Astrocyte (in vitro differentiated cells and primary cell): ENCODE results near the gene SPRR1A. TPM values are rescaled to one million over a fixed set of nuclear protein-coding genes. Genes with fewer than 3 reads are reported as not detected.

Source experiments
- DNase-seq: peaks from one replicate; pipeline ENCODE4 v3.0.0-alpha.2; 2010; ENCODE audit warnings: low read depth
- FAIRE-seq: peaks from 2 replicates; lab custom pipeline; 2011; peaks lifted over from hg19 to GRCh38; lab: Jason Lieb, UNC
- H2AFZ ChIP-seq: 2 replicates; pipeline ENCODE4 v1.6.0; 2012; ENCODE audit warnings: low read depth, low read length, inconsistent platforms
- H3K27ac ChIP-seq: 2 replicates; pipeline ENCODE4 v1.5.1; 2011; ENCODE audit warnings: low read depth, low read length, inconsistent platforms
- H3K27me3 ChIP-seq: 2 replicates; pipeline ENCODE4 v1.6.0; 2011; ENCODE audit warnings: low read length, inconsistent platforms; ENCODE audit not compliant: insufficient read depth
- H3K36me3 ChIP-seq: 2 replicates; pipeline ENCODE4 v1.5.1; 2011; ENCODE audit warnings: low read length, inconsistent platforms; ENCODE audit not compliant: insufficient read depth
- H3K4me1 ChIP-seq: 2 replicates; pipeline ENCODE4 v1.5.1; 2011; ENCODE audit warnings: low read length, inconsistent platforms; ENCODE audit not compliant: insufficient read depth
- H3K4me2 ChIP-seq: 2 replicates; pipeline ENCODE4 v1.6.0; 2012; ENCODE audit warnings: low read length, inconsistent platforms
- H3K4me3 ChIP-seq: 2 replicates; pipeline ENCODE4 v1.5.1; 2011; ENCODE audit warnings: low read depth, mild to moderate bottlenecking, low read length, inconsistent platforms; ENCODE audit not compliant: insufficient read depth
- H3K79me2 ChIP-seq: 2 replicates; pipeline ENCODE4 v1.6.0; 2012; ENCODE audit warnings: mild to moderate bottlenecking, low read length, inconsistent platforms; ENCODE audit not compliant: insufficient read depth
- H3K9ac ChIP-seq: 2 replicates; pipeline ENCODE4 v1.6.0; 2012; ENCODE audit warnings: mild to moderate bottlenecking, low read length, inconsistent platforms
- H3K9me3 ChIP-seq: 2 replicates; pipeline ENCODE4 v1.5.1; 2012; ENCODE audit warnings: low read depth, mild to moderate bottlenecking, low read length, inconsistent platforms; ENCODE audit not compliant: insufficient read depth
- H4K20me1 ChIP-seq: 2 replicates; pipeline ENCODE4 v1.6.0; 2012; ENCODE audit warnings: low read length, inconsistent platforms; ENCODE audit not compliant: insufficient read depth
- H3K27ac Mint-ChIP-seq: one replicate; pipeline ENCODE4 v1.8.0; 2021; ENCODE audit warnings: mild to moderate bottlenecking, mixed read lengths; ENCODE audit not compliant: unreplicated experiment
- H3K27me3 Mint-ChIP-seq: one replicate; pipeline ENCODE4 v1.8.0; 2021; ENCODE audit warnings: low read depth, mixed read lengths; ENCODE audit not compliant: unreplicated experiment
- H3K36me3 Mint-ChIP-seq: one replicate; pipeline ENCODE4 v1.8.0; 2021; ENCODE audit warnings: low read depth, mixed read lengths; ENCODE audit not compliant: unreplicated experiment
- H3K4me1 Mint-ChIP-seq: one replicate; pipeline ENCODE4 v1.8.0; 2021; ENCODE audit warnings: low read depth, mixed read lengths; ENCODE audit not compliant: unreplicated experiment
- H3K4me3 Mint-ChIP-seq: one replicate; pipeline ENCODE4 v1.8.0; 2021; ENCODE audit warnings: mild to moderate bottlenecking, moderate library complexity, mixed read lengths; ENCODE audit not compliant: unreplicated experiment
- H3K9me3 Mint-ChIP-seq: one replicate; pipeline ENCODE4 v1.8.0; 2021; ENCODE audit warnings: mild to moderate bottlenecking, mixed read lengths; ENCODE audit not compliant: unreplicated experiment
- EZH2 ChIP-seq: IDR thresholded peaks from 2 replicates; pipeline ENCODE4 v1.6.1; 2012; ENCODE audit warnings: mild to moderate bottlenecking, low read length, inconsistent platforms; ENCODE audit not compliant: insufficient read depth
- total RNA-seq: library from RNA; stranded (reverse); gene quantifications from 2 replicates; pipeline ENCODE4 v1.2.1, GENCODE V29; 2021
- TF ChIP-seq, protein P1 (sequence below): IDR thresholded peaks from 2 replicates; pipeline ENCODE4 v1.5.1; 2011; ENCODE audit warnings: low read depth, mild to moderate bottlenecking, inconsistent platforms, low read length, moderate library complexity; ENCODE audit not compliant: insufficient read depth

Gene SPRR1A
- total RNA-seq, 1 donor from 2014 or later: not detected

DNA sequence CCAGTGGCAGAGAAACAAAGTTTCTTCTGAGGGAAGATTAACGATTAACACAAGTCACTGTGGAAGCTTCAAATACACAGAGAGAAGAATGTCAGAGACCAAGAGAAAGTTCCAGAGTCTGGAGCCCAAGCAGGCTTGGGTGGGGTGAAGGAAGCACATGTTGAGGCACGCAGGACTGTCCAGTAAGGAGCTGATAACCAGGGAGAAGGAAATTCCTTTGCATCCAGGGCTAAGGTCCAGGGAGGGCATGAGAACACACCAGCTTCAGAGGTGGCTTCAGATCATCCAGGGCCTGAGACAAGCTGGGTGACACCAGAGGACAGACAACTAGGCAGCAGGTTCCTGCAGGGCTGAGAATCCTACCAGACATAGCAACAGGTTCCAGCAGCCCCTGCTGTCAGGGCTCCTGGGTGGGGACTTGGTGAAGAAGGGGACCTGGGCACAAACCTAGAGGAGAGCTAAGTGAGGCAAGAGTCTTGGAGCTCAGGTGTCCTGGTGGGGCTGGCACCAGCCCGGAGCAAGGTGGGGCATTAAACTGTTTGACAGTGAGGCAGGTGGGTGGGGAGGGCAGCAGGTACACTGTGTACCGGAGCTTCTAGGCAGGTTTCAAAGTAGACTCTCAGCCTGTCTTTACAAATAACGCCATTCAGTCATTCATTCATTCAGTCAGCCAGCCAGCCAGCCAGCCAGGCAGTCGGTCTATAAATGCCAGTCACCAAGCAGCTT is 2.6 kb upstream of the SPRR1A start:
- DNase-seq (no peak), FAIRE-seq (no peak)
- Mint-ChIP-seq H3K4me3 (no peak overlapping the region), H3K27ac (no peak overlapping the region), H3K9me3 (no peaks in the 10 kb centered on the region), H3K27me3 (peaks cover 55% of the 10 kb centered on the region), H3K4me1 (no peaks in the 10 kb centered on the region), H3K36me3 (no peaks in the 10 kb centered on the region)
- TF ChIP-seq, protein P1, sequence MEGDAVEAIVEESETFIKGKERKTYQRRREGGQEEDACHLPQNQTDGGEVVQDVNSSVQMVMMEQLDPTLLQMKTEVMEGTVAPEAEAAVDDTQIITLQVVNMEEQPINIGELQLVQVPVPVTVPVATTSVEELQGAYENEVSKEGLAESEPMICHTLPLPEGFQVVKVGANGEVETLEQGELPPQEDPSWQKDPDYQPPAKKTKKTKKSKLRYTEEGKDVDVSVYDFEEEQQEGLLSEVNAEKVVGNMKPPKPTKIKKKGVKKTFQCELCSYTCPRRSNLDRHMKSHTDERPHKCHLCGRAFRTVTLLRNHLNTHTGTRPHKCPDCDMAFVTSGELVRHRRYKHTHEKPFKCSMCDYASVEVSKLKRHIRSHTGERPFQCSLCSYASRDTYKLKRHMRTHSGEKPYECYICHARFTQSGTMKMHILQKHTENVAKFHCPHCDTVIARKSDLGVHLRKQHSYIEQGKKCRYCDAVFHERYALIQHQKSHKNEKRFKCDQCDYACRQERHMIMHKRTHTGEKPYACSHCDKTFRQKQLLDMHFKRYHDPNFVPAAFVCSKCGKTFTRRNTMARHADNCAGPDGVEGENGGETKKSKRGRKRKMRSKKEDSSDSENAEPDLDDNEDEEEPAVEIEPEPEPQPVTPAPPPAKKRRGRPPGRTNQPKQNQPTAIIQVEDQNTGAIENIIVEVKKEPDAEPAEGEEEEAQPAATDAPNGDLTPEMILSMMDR: no peak
- no peak for TF ChIP-seq EZH2
- Histone ChIP-seq H3K9ac (no peak overlapping the region), H3K4me3 (no peak overlapping the region), H2AFZ (no peak overlapping the region), H3K4me1 (no peaks in the 10 kb centered on the region), H4K20me1 (no peaks in the 10 kb centered on the region), H3K27ac (no peak overlapping the region), H3K27me3 (no peaks in the 10 kb centered on the region), H3K36me3 (no peaks in the 10 kb centered on the region), H3K9me3 (no peaks in the 10 kb centered on the region), H3K4me2 (no peak overlapping the region), H3K79me2 (no peaks in the 10 kb centered on the region)

DNA sequence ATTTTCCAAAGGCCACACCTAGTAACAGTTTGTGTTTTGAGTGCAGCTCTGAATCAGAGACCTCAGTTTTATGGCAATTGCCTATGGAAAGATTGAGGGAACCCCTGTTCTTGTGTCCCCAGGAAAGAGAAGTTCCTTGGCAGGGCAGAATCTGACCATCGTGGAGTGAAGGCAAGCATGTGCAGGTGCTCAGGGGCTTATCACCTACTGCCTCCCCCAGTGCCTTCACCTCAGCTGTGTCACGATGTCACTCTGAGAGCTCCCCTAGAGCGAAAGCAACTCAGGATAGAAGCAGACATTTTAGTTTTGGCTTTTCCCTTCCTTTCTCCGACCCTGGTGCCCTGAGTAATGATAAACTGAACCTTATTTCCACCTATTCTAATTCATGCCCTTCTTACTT is 1.8 kb upstream of the SPRR1A start:
- no peak for DNase-seq
- peaks cover 53% of the 10 kb centered on the region for H3K27me3 Mint-ChIP-seq
- no peak overlapping the region for H3K4me2 ChIP-seq
- H3K27ac ChIP-seq: no peak overlapping the region
- no peak overlapping the region for H3K27ac Mint-ChIP-seq
- no peak for FAIRE-seq
- no peaks in the 10 kb centered on the region for H3K4me1 Mint-ChIP-seq
- no peaks in the 10 kb centered on the region for H3K36me3 Mint-ChIP-seq
- no peaks in the 10 kb centered on the region for H3K27me3 ChIP-seq
- H3K4me3 ChIP-seq: no peak overlapping the region
- no peaks in the 10 kb centered on the region for H3K9me3 ChIP-seq
- TF ChIP-seq, protein P1: no peak
- TF ChIP-seq EZH2: no peak
- H3K9me3 Mint-ChIP-seq: no peaks in the 10 kb centered on the region
- no peaks in the 10 kb centered on the region for H3K4me1 ChIP-seq
- no peaks in the 10 kb centered on the region for H4K20me1 ChIP-seq
- no peak overlapping the region for H2AFZ ChIP-seq
- H3K36me3 ChIP-seq: no peaks in the 10 kb centered on the region
- no peaks in the 10 kb centered on the region for H3K79me2 ChIP-seq
- no peak overlapping the region for H3K9ac ChIP-seq
- no peak overlapping the region for H3K4me3 Mint-ChIP-seq

DNA sequence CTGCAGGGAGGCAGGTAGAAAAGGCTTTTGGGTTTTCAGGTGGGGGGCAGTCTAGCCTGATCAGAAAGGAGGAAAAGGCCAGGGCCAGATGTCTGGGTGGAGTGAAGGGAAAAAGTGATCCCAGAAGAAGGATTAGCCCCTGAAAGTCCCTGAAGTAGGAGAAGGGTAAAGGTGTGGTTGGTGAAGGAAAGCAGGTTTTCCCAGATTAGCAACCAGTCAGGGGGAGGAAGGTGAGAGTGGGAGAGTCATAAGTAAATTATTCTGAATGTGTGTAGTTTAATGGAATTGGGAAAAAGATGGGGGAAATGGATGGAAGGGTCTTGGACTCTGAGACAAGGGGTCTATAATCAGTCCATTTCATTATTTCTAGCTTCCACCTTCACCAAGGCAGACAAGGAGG is 647 bp upstream of the SPRR1A start:
- FAIRE-seq: no peak
- no peaks in the 10 kb centered on the region for H3K36me3 Mint-ChIP-seq
- peaks cover 50% of the 10 kb centered on the region for H3K27me3 Mint-ChIP-seq

More for the DNA sequence above, 647 bp upstream of the SPRR1A start:
- Histone ChIP-seq H2AFZ (no peak overlapping the region), H3K4me1 (no peaks in the 10 kb centered on the region), H4K20me1 (no peaks in the 10 kb centered on the region), H3K36me3 (no peaks in the 10 kb centered on the region), H3K4me3 (no peak overlapping the region), H3K27ac (no peak overlapping the region), H3K9ac (no peak overlapping the region), H3K9me3 (no peaks in the 10 kb centered on the region), H3K27me3 (no peaks in the 10 kb centered on the region), H3K4me2 (no peak overlapping the region), H3K79me2 (no peaks in the 10 kb centered on the region)
- Mint-ChIP-seq H3K4me3 (no peak overlapping the region), H3K9me3 (peaks cover 6% of the 10 kb centered on the region), H3K27ac (no peak overlapping the region), H3K4me1 (no peaks in the 10 kb centered on the region)
- TF ChIP-seq, protein P1: no peak
- no peak for TF ChIP-seq EZH2
- no peak for DNase-seq
